Measurements from ENCODE around the gene NHLH2. TPM values are rescaled to one million over a fixed set of nuclear protein-coding genes. Genes with fewer than 3 reads are reported as not detected.

NHLH2 gene
- polyA plus RNA-seq, 1 donor from 2014 or later = 0.31 TPM

DNA sequence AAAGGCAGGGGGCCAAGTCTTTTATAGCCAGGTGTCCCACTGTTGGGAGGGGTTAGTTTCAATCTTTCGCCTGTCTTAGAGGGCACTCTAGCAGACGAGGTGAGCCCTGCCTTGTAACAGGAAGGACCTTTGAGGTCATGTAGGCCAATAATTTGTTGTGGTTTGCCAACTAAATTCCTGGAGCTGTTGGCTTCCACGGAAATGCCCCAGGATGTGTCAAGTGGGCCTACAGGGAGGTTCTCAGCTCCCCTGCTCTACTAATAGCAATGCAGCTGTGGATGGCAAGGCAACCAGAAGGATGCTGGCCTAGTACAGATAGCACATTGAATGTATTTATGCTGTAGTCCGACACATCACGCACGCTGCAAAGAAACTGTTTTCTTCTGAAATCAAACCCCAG, 50.1 kb downstream of the NHLH2 start:
- Histone ChIP-seq H3F3A (ENCODE audit: insufficient read depth, low read length, poor library complexity, severe bottlenecking) (no peaks in the 10 kb centered on the region), H3K9me2 (ENCODE audit: insufficient read depth, low read length) (no peaks in the 10 kb centered on the region), H3K36me3 (ENCODE audit: insufficient read depth, low read length) (no peaks in the 10 kb centered on the region), H3K9me3 (ENCODE audit: low read length) (no peaks in the 10 kb centered on the region), H3K79me2 (replicated peaks; ENCODE audit: insufficient read depth, low read length) (no peaks in the 10 kb centered on the region), H3K27ac (ENCODE audit: low read length) (no peak overlapping the region), H3K4me3 (ENCODE audit: low read length) (no peak overlapping the region), H4K20me1 (ENCODE audit: insufficient read depth) (no peaks in the 10 kb centered on the region), H3K4me2 (ENCODE audit: low read length) (no peak overlapping the region), H3K9ac (ENCODE audit: low read length) (no peak overlapping the region), H3K27me3 (ENCODE audit: insufficient read depth, low read depth, low read length) (no peaks in the 10 kb centered on the region), H2AFZ (ENCODE audit: low read depth, low read length) (no peak overlapping the region)
- TF ChIP-seq, protein P1, sequence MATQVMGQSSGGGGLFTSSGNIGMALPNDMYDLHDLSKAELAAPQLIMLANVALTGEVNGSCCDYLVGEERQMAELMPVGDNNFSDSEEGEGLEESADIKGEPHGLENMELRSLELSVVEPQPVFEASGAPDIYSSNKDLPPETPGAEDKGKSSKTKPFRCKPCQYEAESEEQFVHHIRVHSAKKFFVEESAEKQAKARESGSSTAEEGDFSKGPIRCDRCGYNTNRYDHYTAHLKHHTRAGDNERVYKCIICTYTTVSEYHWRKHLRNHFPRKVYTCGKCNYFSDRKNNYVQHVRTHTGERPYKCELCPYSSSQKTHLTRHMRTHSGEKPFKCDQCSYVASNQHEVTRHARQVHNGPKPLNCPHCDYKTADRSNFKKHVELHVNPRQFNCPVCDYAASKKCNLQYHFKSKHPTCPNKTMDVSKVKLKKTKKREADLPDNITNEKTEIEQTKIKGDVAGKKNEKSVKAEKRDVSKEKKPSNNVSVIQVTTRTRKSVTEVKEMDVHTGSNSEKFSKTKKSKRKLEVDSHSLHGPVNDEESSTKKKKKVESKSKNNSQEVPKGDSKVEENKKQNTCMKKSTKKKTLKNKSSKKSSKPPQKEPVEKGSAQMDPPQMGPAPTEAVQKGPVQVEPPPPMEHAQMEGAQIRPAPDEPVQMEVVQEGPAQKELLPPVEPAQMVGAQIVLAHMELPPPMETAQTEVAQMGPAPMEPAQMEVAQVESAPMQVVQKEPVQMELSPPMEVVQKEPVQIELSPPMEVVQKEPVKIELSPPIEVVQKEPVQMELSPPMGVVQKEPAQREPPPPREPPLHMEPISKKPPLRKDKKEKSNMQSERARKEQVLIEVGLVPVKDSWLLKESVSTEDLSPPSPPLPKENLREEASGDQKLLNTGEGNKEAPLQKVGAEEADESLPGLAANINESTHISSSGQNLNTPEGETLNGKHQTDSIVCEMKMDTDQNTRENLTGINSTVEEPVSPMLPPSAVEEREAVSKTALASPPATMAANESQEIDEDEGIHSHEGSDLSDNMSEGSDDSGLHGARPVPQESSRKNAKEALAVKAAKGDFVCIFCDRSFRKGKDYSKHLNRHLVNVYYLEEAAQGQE (IDR thresholded peaks at IDR 0.05; ENCODE audit: borderline replicate concordance) = no peak
- no peak for TF ChIP-seq CTCF (IDR thresholded peaks at IDR 0.05; ENCODE audit: poor library complexity, severe bottlenecking)
- TF ChIP-seq MXI1 (conservative IDR thresholded peaks at IDR 0.05; ENCODE audit: poor library complexity, severe bottlenecking) = no peak
- no peak for TF ChIP-seq POLR2AphosphoS5 (IDR thresholded peaks at IDR 0.05)
- no peak for TF ChIP-seq TAF1 (IDR thresholded peaks at IDR 0.05; ENCODE audit: low read depth)
- TF ChIP-seq EZH2 (IDR thresholded peaks at IDR 0.05; ENCODE audit: borderline replicate concordance, insufficient read depth, low read length, poor library complexity, severe bottlenecking) = no peak
- no peak for TF ChIP-seq SMC3 (conservative IDR thresholded peaks at IDR 0.05; ENCODE audit: poor library complexity)
- TF ChIP-seq RAD21 (conservative IDR thresholded peaks at IDR 0.05) = no peak
- no peak for TF ChIP-seq EP300 (conservative IDR thresholded peaks at IDR 0.05; ENCODE audit: poor library complexity, severe bottlenecking)

GRCh38 chr1:115790356-115790755, 50.6 kb downstream of the NHLH2 start:
- Histone ChIP-seq H3K36me3 (ENCODE audit: insufficient read depth, low read length) (no peaks in the 10 kb centered on the region), H3K9me3 (ENCODE audit: low read length) (no peaks in the 10 kb centered on the region), H2AFZ (ENCODE audit: low read depth, low read length) (no peak overlapping the region), H3K27me3 (ENCODE audit: insufficient read depth, low read depth, low read length) (no peaks in the 10 kb centered on the region), H3K79me2 (replicated peaks; ENCODE audit: insufficient read depth, low read length) (no peaks in the 10 kb centered on the region), H3K4me2 (ENCODE audit: low read length) (no peak overlapping the region), H3K27ac (ENCODE audit: low read length) (no peak overlapping the region), H4K20me1 (ENCODE audit: insufficient read depth) (no peaks in the 10 kb centered on the region), H3K9me2 (ENCODE audit: insufficient read depth, low read length) (no peaks in the 10 kb centered on the region), H3K4me3 (ENCODE audit: low read length) (no peak overlapping the region), H3F3A (ENCODE audit: insufficient read depth, low read length, poor library complexity, severe bottlenecking) (no peaks in the 10 kb centered on the region), H3K9ac (ENCODE audit: low read length) (no peak overlapping the region)
- TF ChIP-seq, protein P1 (IDR thresholded peaks at IDR 0.05; ENCODE audit: borderline replicate concordance) = no peak
- no peak for TF ChIP-seq POLR2AphosphoS5 (IDR thresholded peaks at IDR 0.05)
- TF ChIP-seq CTCF (IDR thresholded peaks at IDR 0.05; ENCODE audit: poor library complexity, severe bottlenecking) = no peak
- no peak for TF ChIP-seq EP300 (conservative IDR thresholded peaks at IDR 0.05; ENCODE audit: poor library complexity, severe bottlenecking)
- no peak for TF ChIP-seq EZH2 (IDR thresholded peaks at IDR 0.05; ENCODE audit: borderline replicate concordance, insufficient read depth, low read length, poor library complexity, severe bottlenecking)
- TF ChIP-seq MXI1 (conservative IDR thresholded peaks at IDR 0.05; ENCODE audit: poor library complexity, severe bottlenecking) = no peak
- TF ChIP-seq SMC3 (conservative IDR thresholded peaks at IDR 0.05; ENCODE audit: poor library complexity) = no peak
- no peak for TF ChIP-seq TAF1 (IDR thresholded peaks at IDR 0.05; ENCODE audit: low read depth)
- TF ChIP-seq RAD21 (conservative IDR thresholded peaks at IDR 0.05) = no peak

Data from neural cell (in vitro differentiated cells).